Measurements from ENCODE around the gene GNAI3.

GNAI3 gene

DNA sequence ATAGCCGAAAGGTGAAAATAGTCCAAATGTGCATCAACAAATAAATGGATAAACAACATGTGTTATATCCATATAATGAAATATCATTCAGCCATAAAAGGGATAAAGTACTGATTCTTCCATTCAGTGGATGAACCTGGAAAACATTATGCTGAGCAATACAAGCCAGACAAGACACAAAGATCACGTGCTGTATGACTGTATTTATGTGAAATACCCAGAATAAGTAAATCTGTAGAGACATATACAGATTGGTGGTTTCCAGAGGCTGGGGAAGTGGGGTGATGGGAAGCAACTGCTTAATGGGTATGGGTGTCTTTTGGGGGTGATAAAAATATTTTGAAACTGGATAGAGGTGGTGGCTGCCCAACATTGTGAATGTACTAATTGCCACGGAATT lies 94.2 kb downstream of the GNAI3 start:
- TF ChIP-seq GATA1 (IDR thresholded peaks at IDR 0.05; ENCODE audit: low read depth, low read length) (no peak), POLR2A (IDR thresholded peaks at IDR 0.05; ENCODE audit: low read length) (no peak)
- no peak for DNase-seq

- no peak for TF ChIP-seq POLR2A (IDR thresholded peaks at IDR 0.05; ENCODE audit: low read length)
- TF ChIP-seq GATA1 (IDR thresholded peaks at IDR 0.05; ENCODE audit: low read depth, low read length), result no peak
- peak; percentile 80 to 87 for DNase-seq
Observed at GRCh38 chr1:109643385-109644230, 95.2 kb downstream of the GNAI3 start.

- no peak for DNase-seq
- TF ChIP-seq GATA1 (IDR thresholded peaks at IDR 0.05; ENCODE audit: low read depth, low read length) (no peak), POLR2A (IDR thresholded peaks at IDR 0.05; ENCODE audit: low read length) (no peak)
Observed at GRCh38 chr1:109644670-109645069, 96.3 kb downstream of the GNAI3 start.

DNA sequence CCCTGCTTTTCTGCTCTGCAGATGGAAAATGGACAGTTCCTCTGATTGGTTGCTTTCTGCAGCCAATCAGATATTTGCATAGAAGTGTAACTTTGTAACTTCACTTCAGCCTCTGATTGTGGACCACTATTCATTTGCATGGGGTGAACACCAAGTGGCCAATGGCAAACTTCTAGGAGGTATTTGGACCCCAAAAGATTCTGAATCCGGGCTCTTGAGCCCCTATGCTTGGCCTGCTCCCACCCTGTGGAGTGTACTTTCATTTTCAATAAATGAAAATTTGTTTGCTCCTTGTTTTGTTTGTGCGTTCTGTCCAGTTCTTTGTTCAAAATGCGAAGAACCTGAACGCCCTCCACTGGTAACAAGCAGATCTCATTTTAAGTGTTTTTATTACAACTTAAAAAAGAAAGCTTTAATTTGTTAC lies 101.1 kb downstream of the GNAI3 start:
- DNase-seq, result peak in 1 of 2 experiments; percentile 19
- no peak for TF ChIP-seq POLR2A (IDR thresholded peaks at IDR 0.05; ENCODE audit: low read length)
- TF ChIP-seq GATA1 (IDR thresholded peaks at IDR 0.05; ENCODE audit: low read depth, low read length), result no peak

DNA sequence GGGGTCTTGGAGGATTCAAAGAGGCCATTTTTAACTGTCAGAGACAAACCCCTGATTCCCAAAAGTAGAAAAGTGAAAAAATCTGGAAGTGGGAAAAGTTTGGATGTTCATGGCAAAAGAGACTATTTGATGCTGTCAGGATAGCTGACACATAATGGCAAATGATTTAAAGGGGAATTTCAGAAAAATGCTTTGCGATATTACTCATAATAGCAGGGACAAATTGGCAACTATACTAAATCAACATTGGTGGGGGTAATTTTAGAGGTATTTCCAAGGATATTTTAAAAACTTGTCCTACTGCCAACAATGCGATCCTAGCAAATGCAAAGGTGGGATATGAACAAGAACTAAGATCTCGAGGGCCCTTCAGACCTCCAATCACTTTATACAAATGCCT lies 102.2 kb downstream of the GNAI3 start:
- TF ChIP-seq POLR2A (IDR thresholded peaks at IDR 0.05; ENCODE audit: low read length) (no peak), GATA1 (IDR thresholded peaks at IDR 0.05; ENCODE audit: low read depth, low read length) (no peak)
- no peak for DNase-seq

DNA sequence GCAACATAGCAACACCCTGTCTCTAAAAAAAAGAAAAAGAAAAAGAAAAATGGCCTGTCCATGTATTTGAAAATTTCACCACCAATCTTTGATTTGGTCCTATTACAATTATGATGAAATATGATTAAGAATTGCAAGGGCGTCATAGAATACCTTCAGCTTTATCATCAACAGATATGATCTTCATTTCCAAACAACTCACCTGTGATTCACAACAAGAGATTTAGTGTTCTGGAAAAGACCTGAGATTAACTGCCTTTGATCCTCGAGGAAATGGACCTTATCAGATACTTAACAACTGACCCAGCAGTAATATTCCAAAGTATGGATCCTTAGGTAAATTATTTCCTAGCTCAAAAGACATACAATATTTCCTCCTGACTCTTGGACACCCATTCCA lies 104.0 kb downstream of the GNAI3 start:
- DNase-seq, result no peak
- TF ChIP-seq GATA1 (IDR thresholded peaks at IDR 0.05; ENCODE audit: low read depth, low read length) (no peak), POLR2A (IDR thresholded peaks at IDR 0.05; ENCODE audit: low read length) (no peak)

DNA sequence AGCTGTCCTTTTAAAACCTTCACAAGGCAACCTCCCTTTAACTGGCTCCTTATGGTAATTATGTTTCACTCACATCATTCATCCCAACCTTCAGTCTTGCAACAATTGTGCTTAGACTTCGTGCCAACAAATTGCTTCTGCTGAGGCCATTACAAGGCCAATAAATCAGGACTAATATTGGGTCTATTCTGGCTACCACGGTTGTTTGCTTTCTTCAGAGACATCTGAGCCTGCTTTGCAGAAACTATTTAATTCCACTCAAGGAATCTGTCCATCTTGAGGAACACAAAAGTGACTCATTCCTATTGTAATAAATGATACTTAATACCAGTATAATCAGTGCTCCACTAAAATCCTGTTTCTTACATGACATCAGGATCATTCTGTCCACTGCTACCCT lies 104.9 kb downstream of the GNAI3 start:
- TF ChIP-seq POLR2A (IDR thresholded peaks at IDR 0.05; ENCODE audit: low read length), result no peak
- no peak for TF ChIP-seq GATA1 (IDR thresholded peaks at IDR 0.05; ENCODE audit: low read depth, low read length)
- no peak for DNase-seq

- TF ChIP-seq POLR2A (IDR thresholded peaks at IDR 0.05; ENCODE audit: low read length) (no peak), GATA1 (IDR thresholded peaks at IDR 0.05; ENCODE audit: low read depth, low read length) (no peak)
- DNase-seq, result no peak
Observed at GRCh38 chr1:109654519-109654918, 106.1 kb downstream of the GNAI3 start.

GRCh38 chr1:109655615-109656519 lies 107.5 kb downstream of the GNAI3 start, which contains the start of gene GSTM4:
GSTM4 (plus strand) TSS chr1:109656099; CDS start chr1:109656390, 291 bp downstream.
- peak; percentile 59 for TF ChIP-seq POLR2A (IDR thresholded peaks at IDR 0.05; ENCODE audit: low read length)
- TF ChIP-seq GATA1 (IDR thresholded peaks at IDR 0.05; ENCODE audit: low read depth, low read length), result no peak

GRCh38 chr1:109657395-109657794 lies 109.0 kb downstream of the GNAI3 start:
- no peak for DNase-seq
- TF ChIP-seq GATA1 (IDR thresholded peaks at IDR 0.05; ENCODE audit: low read depth, low read length), result no peak
- TF ChIP-seq POLR2A (IDR thresholded peaks at IDR 0.05; ENCODE audit: low read length), result no peak

More at GRCh38 chr1:109655615-109656519, 107.5 kb downstream of the GNAI3 start, which contains the start of gene GSTM4:
- peak; percentile 74 to 76 for DNase-seq

GRCh38 chr1:109657970-109658369 lies 109.6 kb downstream of the GNAI3 start:
- TF ChIP-seq GATA1 (IDR thresholded peaks at IDR 0.05; ENCODE audit: low read depth, low read length), result no peak
- TF ChIP-seq POLR2A (IDR thresholded peaks at IDR 0.05; ENCODE audit: low read length), result no peak
- DNase-seq, result no peak

- TF ChIP-seq GATA1 (IDR thresholded peaks at IDR 0.05; ENCODE audit: low read depth, low read length) (no peak), POLR2A (IDR thresholded peaks at IDR 0.05; ENCODE audit: low read length) (no peak)
- no peak for DNase-seq
Observed at GRCh38 chr1:109658533-109659042, 110.2 kb downstream of the GNAI3 start.

- no peak for DNase-seq
- TF ChIP-seq POLR2A (IDR thresholded peaks at IDR 0.05; ENCODE audit: low read length) (no peak), GATA1 (IDR thresholded peaks at IDR 0.05; ENCODE audit: low read depth, low read length) (no peak)
Observed at GRCh38 chr1:109659145-109659544, 110.7 kb downstream of the GNAI3 start.
